ENCODE measurements around the gene RABGGTA. TPM values are rescaled to one million over a fixed set of nuclear protein-coding genes. Genes with fewer than 3 reads are reported as not detected.

RABGGTA gene
- total RNA-seq, 6 experiments from 2014 or later: 25.4 to 31.4 (median 27.3) TPM

- H3K9me3 Mint-ChIP-seq: no peaks in the 10 kb centered on the region
- DNase-seq: no peak
- H3K27me3 Mint-ChIP-seq (ENCODE audit: insufficient read depth): peaks cover 3% of the 10 kb centered on the region
- H3K27ac Mint-ChIP-seq: peak overlapping the region; percentile 72
- peak overlapping the region; percentile 95 for H3K4me3 Mint-ChIP-seq
- TF ChIP-seq CTCF (IDR thresholded peaks at IDR 0.05): no peak
- peaks cover 89% of the 10 kb centered on the region for H3K4me1 Mint-ChIP-seq (ENCODE audit: low read depth)
- peaks cover 71% of the 10 kb centered on the region for H3K36me3 Mint-ChIP-seq (ENCODE audit: low read depth)
Measured at GRCh38 chr14:24238527-24239037, 32.8 kb downstream of the RABGGTA start.

DNA sequence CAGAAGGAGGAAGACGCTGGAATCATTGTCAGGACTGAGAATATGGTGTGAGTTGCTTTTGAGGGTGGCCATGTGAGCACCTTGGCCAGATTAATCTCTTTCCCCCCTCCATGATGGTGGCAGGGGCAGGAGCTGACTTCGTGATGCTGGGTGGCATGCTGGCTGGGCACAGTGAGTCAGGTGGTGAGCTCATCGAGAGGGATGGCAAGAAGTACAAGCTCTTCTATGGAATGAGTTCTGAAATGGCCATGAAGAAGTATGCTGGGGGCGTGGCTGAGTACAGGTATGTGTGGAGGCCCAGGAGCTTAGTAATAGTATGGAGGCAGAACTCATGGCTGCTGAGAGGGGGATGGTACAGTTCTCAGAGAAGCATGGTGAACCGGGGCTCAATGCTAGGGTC lies 33.3 kb downstream of the RABGGTA start:
- H3K4me1 Mint-ChIP-seq (ENCODE audit: low read depth): peaks cover 89% of the 10 kb centered on the region
- peaks cover 3% of the 10 kb centered on the region for H3K27me3 Mint-ChIP-seq (ENCODE audit: insufficient read depth)
- H3K4me3 Mint-ChIP-seq: peak overlapping the region; percentile 26
- DNase-seq: no peak
- no peak for TF ChIP-seq CTCF (IDR thresholded peaks at IDR 0.05)
- H3K9me3 Mint-ChIP-seq: no peaks in the 10 kb centered on the region
- H3K36me3 Mint-ChIP-seq (ENCODE audit: low read depth): peaks cover 73% of the 10 kb centered on the region
- H3K27ac Mint-ChIP-seq: peak overlapping the region; percentile 72

- H3K27ac Mint-ChIP-seq: peak overlapping the region; percentile 72
- H3K9me3 Mint-ChIP-seq: no peaks in the 10 kb centered on the region
- no peak for DNase-seq
- peaks cover 88% of the 10 kb centered on the region for H3K4me1 Mint-ChIP-seq (ENCODE audit: low read depth)
- H3K36me3 Mint-ChIP-seq (ENCODE audit: low read depth): peaks cover 73% of the 10 kb centered on the region
- H3K27me3 Mint-ChIP-seq (ENCODE audit: insufficient read depth): peaks cover 3% of the 10 kb centered on the region
- 0 out of 2 replicates have a peak, but pooled peaks have one; percentile 16 for TF ChIP-seq CTCF (IDR thresholded peaks at IDR 0.05)
- peak overlapping the region; percentile 26; the same call in 1 of the 2 replicates for H3K4me3 Mint-ChIP-seq
Measured at GRCh38 chr14:24237463-24237955, 33.9 kb downstream of the RABGGTA start.

GRCh38 chr14:24236689-24237462 lies 34.5 kb downstream of the RABGGTA start:
- peaks cover 2% of the 10 kb centered on the region for H3K27me3 Mint-ChIP-seq (ENCODE audit: insufficient read depth)
- TF ChIP-seq CTCF (IDR thresholded peaks at IDR 0.05): no peak
- H3K4me3 Mint-ChIP-seq: no peak overlapping the region; the same call in 1 of the 2 replicates
- H3K9me3 Mint-ChIP-seq: no peaks in the 10 kb centered on the region
- H3K4me1 Mint-ChIP-seq (ENCODE audit: low read depth): peaks cover 87% of the 10 kb centered on the region
- H3K27ac Mint-ChIP-seq: peak overlapping the region; percentile 72
- no peak for DNase-seq
- peaks cover 78% of the 10 kb centered on the region for H3K36me3 Mint-ChIP-seq (ENCODE audit: low read depth)

- TF ChIP-seq CTCF (IDR thresholded peaks at IDR 0.05): no peak
- no peak for DNase-seq
- Mint-ChIP-seq H3K9me3 (no peaks in the 10 kb centered on the region), H3K4me1 (ENCODE audit: low read depth) (peaks cover 85% of the 10 kb centered on the region), H3K27me3 (ENCODE audit: insufficient read depth) (no peaks in the 10 kb centered on the region; the same call in none of the 2 replicates), H3K4me3 (no peak overlapping the region), H3K36me3 (ENCODE audit: low read depth) (peaks cover 84% of the 10 kb centered on the region), H3K27ac (peak overlapping the region; percentile 87)
Measured at GRCh38 chr14:24235804-24236688, 35.4 kb downstream of the RABGGTA start.
